Bronchial epithelial cell (primary cell): ENCODE data around the gene ACOT9. TPM values are rescaled to one million over a fixed set of nuclear protein-coding genes. Genes with fewer than 3 reads are reported as not detected.
"Not testable (repeated sequence)": the region's sequence is repeated elsewhere in the genome, so short reads cannot be mapped to it uniquely, and the experiment has no call there.

Experiments
- DNase-seq: peaks from one replicate; pipeline ENCODE4 v3.0.0-alpha.2; 2010; ENCODE audit warnings: low read depth
- FAIRE-seq: peaks from 2 replicates; lab custom pipeline; 2011; peaks lifted over from hg19 to GRCh38; lab: Jason Lieb, UNC
- H3K27me3 ChIP-seq: 2 replicates; pipeline ENCODE4 v1.5.1; 2011; ENCODE audit warnings: low read length; ENCODE audit not compliant: control insufficient read depth, insufficient read depth
- H3K36me3 ChIP-seq: 2 replicates; pipeline ENCODE4 v1.5.1; 2011; ENCODE audit warnings: low read length; ENCODE audit not compliant: control insufficient read depth, insufficient read depth
- H3K4me3 ChIP-seq: 2 replicates; pipeline ENCODE4 v1.5.1; 2011; ENCODE audit warnings: mild to moderate bottlenecking, low read depth, low read length, control low read depth
- CTCF ChIP-seq: IDR thresholded peaks from 2 replicates; pipeline ENCODE4 v1.5.1; 2011; ENCODE audit warnings: mild to moderate bottlenecking, moderate library complexity, low read length, control low read depth, inconsistent platforms; ENCODE audit not compliant: insufficient read depth, severe bottlenecking
- total RNA-seq: library from RNA; depleted of rRNA; stranded (reverse); fragments of >200 nt; gene quantifications from 2 replicates; pipeline ENCODE4 v1.2.1, GENCODE V29; 2014

Gene ACOT9
- total RNA-seq, 1 donor from 2014 or later = 66.1 TPM

GRCh38 chrX:23745786-23746185 is 2.7 kb upstream of the ACOT9 start:
- no peak for DNase-seq
- no peak for FAIRE-seq
- Histone ChIP-seq H3K4me3 (no peak overlapping the region), H3K27me3 (no peaks in the 10 kb centered on the region), H3K36me3 (no peaks in the 10 kb centered on the region)
- TF ChIP-seq CTCF = no peak

GRCh38 chrX:23743623-23743971 is 521 bp upstream of the ACOT9 start:
- not testable (repeated sequence) for H3K36me3 ChIP-seq, DNase-seq, H3K27me3 ChIP-seq, FAIRE-seq
- peak overlapping the region; percentile 74 for H3K4me3 ChIP-seq

- FAIRE-seq (no peak), DNase-seq (peak; percentile 69)
- no peak for TF ChIP-seq CTCF
- H3K27me3 ChIP-seq = no peaks in the 10 kb centered on the region
- H3K36me3 ChIP-seq = no peaks in the 10 kb centered on the region
- H3K4me3 ChIP-seq = peak overlapping the region; percentile 74
These were observed 841 bp downstream of the ACOT9 start for GRCh38 chrX:23742174-23742696.

GRCh38 chrX:23737413-23737812 is 5.7 kb downstream of the ACOT9 start:
- Histone ChIP-seq H3K27me3 (no peaks in the 10 kb centered on the region), H3K36me3 (no peaks in the 10 kb centered on the region), H3K4me3 (no peak overlapping the region)
- TF ChIP-seq CTCF = no peak
- peak; percentile 23 for DNase-seq
- FAIRE-seq = no peak

GRCh38 chrX:23736030-23736429 is 7.0 kb downstream of the ACOT9 start:
- FAIRE-seq (no peak), DNase-seq (no peak)
- no peak for TF ChIP-seq CTCF
- Histone ChIP-seq H3K27me3 (no peaks in the 10 kb centered on the region), H3K36me3 (no peaks in the 10 kb centered on the region), H3K4me3 (no peak overlapping the region)

- no peak for FAIRE-seq
- TF ChIP-seq CTCF = no peak
- Histone ChIP-seq H3K36me3 (no peaks in the 10 kb centered on the region), H3K27me3 (no peaks in the 10 kb centered on the region), H3K4me3 (no peak overlapping the region)
- no peak for DNase-seq
These were observed 10.4 kb downstream of the ACOT9 start for GRCh38 chrX:23732704-23733103.
